HG03097 (cell line): ENCODE results near the gene IQGAP1.
A peak's percentile ranks its signal among the peaks of the same experiment; 100 is the strongest.

Source experiments
- ATAC-seq: cut with Tn5 transposase; IDR thresholded peaks from one replicate; pipeline ENCODE4 v1.9.1; 2021; ENCODE audit not compliant: unreplicated experiment, low FRiP score

IQGAP1 gene

GRCh38 chr15:90524018-90524803 is 136.2 kb downstream of the IQGAP1 start:
- peak; percentile 61 for ATAC-seq

DNA sequence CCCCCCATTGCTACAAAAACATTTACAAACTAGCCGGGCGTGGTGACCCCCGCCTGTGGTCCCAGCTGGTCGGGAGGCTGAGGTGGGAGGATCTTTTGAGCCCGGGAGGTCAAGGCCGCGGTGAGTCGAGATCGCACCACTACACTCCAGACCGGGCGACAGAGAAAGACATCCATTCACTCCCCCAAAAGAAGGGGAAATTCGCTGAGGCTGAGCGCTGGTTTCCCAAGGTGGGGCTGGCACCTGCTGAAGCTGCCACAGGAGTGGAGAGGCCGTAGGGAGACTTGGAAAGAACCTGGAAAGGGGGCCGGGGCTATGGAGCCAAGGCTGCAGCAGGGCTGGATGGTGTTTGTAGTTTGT is 140.9 kb downstream of the IQGAP1 start:
- ATAC-seq, result no peak

- peak; percentile 59 for ATAC-seq
Observed at GRCh38 chr15:90529371-90530249, 141.6 kb downstream of the IQGAP1 start, which contains the start of gene CRTC3. Gene CRTC3, plus strand, starts transcription at chr15:90529923. Its CDS starts 149 bp downstream, at chr15:90530072.

GRCh38 chr15:90530250-90531051 is 142.4 kb downstream of the IQGAP1 start:
- ATAC-seq, result peak; percentile 29

- ATAC-seq, result no peak
Observed at GRCh38 chr15:90531147-90531546, 143.1 kb downstream of the IQGAP1 start.

- no peak for ATAC-seq
Observed at GRCh38 chr15:90535254-90535653, 147.2 kb downstream of the IQGAP1 start.

- no peak for ATAC-seq
Observed at GRCh38 chr15:90539789-90540188, 151.7 kb downstream of the IQGAP1 start.

DNA sequence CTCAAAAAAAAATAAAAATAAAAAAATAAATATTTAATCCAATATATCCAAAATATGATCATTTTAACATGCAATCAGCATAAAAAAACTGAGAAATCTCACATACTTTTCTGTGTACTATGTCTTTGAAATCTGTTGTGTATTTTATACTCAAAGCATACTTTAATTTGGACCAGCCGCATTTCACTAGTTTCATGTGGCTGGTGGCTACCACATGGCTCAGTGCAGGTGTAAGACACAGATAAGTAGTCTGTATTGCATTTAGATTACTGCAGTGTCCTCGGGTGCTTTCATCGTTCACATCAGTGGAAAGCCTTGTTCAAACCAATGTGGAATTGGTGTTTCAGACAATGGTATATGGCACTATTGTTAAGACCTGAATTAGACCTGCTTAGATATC is 152.7 kb downstream of the IQGAP1 start:
- ATAC-seq, result no peak

GRCh38 chr15:90545095-90545494 is 157.1 kb downstream of the IQGAP1 start:
- no peak for ATAC-seq

- no peak for ATAC-seq
Observed at GRCh38 chr15:90547540-90547939, 159.5 kb downstream of the IQGAP1 start.

DNA sequence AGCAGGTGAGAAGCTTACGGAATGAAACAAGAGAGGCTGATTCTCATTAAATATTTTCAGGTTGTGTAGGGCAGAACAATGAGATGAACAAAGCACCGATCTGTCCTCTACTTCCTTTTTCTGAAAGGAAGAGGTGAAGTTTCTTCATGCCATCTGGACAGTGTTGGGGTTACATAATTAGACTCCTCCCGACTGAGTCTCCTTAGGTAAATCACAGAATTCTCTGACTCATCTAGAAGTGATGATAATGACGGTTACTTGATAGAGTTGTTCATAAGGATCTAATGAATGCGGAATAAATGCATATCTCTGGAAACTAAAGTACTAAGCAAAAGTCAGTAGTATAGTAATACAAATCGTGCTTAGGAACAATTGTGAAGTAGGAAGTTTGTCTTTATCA is 162.9 kb downstream of the IQGAP1 start:
- no peak for ATAC-seq
